ENCODE data around the gene TMEM125.

Gene TMEM125

GRCh38 chr1:43305461-43305860 is 35.7 kb downstream of the TMEM125 start:
- H3K36me3 Mint-ChIP-seq (ENCODE audit: low read depth) = no peaks in the 10 kb centered on the region
- no peaks in the 10 kb centered on the region for H3K9me3 Mint-ChIP-seq
- H3K4me1 Mint-ChIP-seq (ENCODE audit: low read depth) = no peaks in the 10 kb centered on the region
- no peaks in the 10 kb centered on the region for H3K27me3 Mint-ChIP-seq
- H3K4me3 Mint-ChIP-seq = no peak overlapping the region
- H3K27ac Mint-ChIP-seq = no peak overlapping the region

- Mint-ChIP-seq H3K9me3 (no peaks in the 10 kb centered on the region), H3K36me3 (ENCODE audit: low read depth) (no peaks in the 10 kb centered on the region), H3K27me3 (no peaks in the 10 kb centered on the region), H3K27ac (no peak overlapping the region), H3K4me1 (ENCODE audit: low read depth) (no peaks in the 10 kb centered on the region), H3K4me3 (no peak overlapping the region)
These were observed 36.3 kb downstream of the TMEM125 start for GRCh38 chr1:43305926-43306687.

GRCh38 chr1:43306688-43307457 is 37.1 kb downstream of the TMEM125 start:
- no peaks in the 10 kb centered on the region for H3K9me3 Mint-ChIP-seq
- H3K4me1 Mint-ChIP-seq (ENCODE audit: low read depth) = no peaks in the 10 kb centered on the region
- H3K27me3 Mint-ChIP-seq = no peaks in the 10 kb centered on the region
- no peak overlapping the region for H3K4me3 Mint-ChIP-seq
- H3K36me3 Mint-ChIP-seq (ENCODE audit: low read depth) = no peaks in the 10 kb centered on the region
- H3K27ac Mint-ChIP-seq = no peak overlapping the region

GRCh38 chr1:43307458-43308158 is 37.8 kb downstream of the TMEM125 start:
- no peaks in the 10 kb centered on the region for H3K4me1 Mint-ChIP-seq (ENCODE audit: low read depth)
- H3K36me3 Mint-ChIP-seq (ENCODE audit: low read depth) = no peaks in the 10 kb centered on the region
- no peaks in the 10 kb centered on the region for H3K9me3 Mint-ChIP-seq
- no peak overlapping the region for H3K27ac Mint-ChIP-seq
- H3K4me3 Mint-ChIP-seq = no peak overlapping the region
- no peaks in the 10 kb centered on the region for H3K27me3 Mint-ChIP-seq

DNA sequence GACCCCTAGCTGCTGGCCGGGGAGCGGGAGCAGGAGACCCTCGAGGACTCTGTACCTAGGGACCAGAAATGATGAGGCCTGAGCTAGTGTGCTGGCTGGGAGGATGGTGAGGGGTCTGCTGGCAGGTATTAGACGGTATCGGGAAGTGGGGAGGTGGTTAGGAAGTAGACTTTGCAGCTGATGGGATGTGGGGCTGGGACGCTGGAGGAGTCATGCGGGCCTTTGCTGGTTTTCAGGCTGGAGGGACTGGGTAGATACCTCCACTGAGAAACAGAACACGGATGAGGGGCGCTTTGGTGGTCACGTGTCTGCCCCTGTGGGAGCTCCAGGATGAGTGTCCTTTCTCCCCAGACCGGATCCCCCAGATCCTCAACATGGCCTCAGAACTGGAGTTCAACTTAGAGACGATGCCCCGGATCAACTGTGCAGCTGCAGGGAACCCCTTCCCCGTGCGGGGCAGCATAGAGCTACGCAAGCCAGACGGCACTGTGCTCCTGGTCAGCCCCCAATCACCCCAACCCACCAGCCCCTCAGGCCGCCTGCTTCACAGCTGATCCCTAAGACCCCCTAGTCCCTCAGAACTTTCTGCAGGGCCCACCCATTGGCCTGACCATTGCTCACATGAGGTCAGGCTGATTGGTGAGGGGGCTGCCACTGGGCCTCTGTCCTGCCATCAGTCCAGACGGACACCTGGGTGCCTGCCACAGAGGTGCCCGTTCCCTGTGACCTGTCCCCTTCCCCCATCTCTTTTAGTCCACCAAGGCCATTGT is 39.0 kb downstream of the TMEM125 start:
- Mint-ChIP-seq H3K27me3 (no peaks in the 10 kb centered on the region), H3K4me3 (no peak overlapping the region), H3K27ac (no peak overlapping the region), H3K36me3 (ENCODE audit: low read depth) (no peaks in the 10 kb centered on the region), H3K9me3 (no peaks in the 10 kb centered on the region), H3K4me1 (ENCODE audit: low read depth) (no peaks in the 10 kb centered on the region)

DNA sequence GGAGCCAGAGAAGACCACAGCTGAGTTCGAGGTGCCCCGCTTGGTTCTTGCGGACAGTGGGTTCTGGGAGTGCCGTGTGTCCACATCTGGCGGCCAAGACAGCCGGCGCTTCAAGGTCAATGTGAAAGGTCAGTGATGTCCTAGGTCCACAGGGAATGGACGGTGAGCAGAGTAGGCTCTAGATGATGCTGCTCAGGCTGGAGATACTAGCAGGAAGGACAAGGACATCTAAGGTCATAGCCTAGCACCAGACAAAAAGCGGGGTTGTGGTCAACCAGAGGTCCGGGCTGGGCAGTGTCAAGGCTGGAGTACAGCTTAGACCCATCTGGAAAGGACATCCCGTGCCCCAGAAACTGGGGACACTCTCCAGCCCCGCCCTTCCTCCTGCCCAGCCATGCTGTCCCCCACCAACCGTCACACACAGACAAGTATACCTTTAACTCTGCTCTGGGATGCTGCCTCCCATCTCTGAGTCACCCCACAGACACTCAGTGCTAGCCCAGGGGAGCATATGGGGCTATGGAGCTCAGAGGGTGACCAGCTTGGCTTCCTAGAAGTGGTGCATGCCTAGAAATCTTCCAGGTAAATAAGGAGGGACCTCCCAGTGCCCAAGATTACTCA is 39.7 kb downstream of the TMEM125 start:
- Mint-ChIP-seq H3K9me3 (no peaks in the 10 kb centered on the region), H3K4me3 (no peak overlapping the region), H3K4me1 (ENCODE audit: low read depth) (no peaks in the 10 kb centered on the region), H3K27me3 (no peaks in the 10 kb centered on the region), H3K36me3 (ENCODE audit: low read depth) (no peaks in the 10 kb centered on the region), H3K27ac (no peak overlapping the region)

DNA sequence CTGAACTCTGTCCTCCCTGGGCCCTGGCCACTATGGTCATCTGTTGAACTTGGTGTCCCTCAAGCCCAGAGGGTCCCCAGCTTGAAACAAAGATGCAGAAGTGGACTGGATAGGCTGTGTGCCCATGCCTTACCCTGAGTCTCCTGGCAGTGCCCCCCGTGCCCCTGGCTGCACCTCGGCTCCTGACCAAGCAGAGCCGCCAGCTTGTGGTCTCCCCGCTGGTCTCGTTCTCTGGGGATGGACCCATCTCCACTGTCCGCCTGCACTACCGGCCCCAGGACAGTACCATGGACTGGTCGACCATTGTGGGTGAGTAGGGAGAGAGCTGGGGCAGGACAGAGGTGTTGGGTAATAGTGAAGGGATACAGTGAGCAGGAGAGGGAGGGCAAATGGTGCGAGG is 41.7 kb downstream of the TMEM125 start:
- no peak overlapping the region for H3K27ac Mint-ChIP-seq
- H3K9me3 Mint-ChIP-seq = no peaks in the 10 kb centered on the region

GRCh38 chr1:43312212-43312623 is 42.4 kb downstream of the TMEM125 start:
- H3K9me3 Mint-ChIP-seq = no peaks in the 10 kb centered on the region
- no peaks in the 10 kb centered on the region for H3K27me3 Mint-ChIP-seq
- H3K27ac Mint-ChIP-seq = no peak overlapping the region
- H3K4me3 Mint-ChIP-seq = no peak overlapping the region
- no peaks in the 10 kb centered on the region for H3K4me1 Mint-ChIP-seq (ENCODE audit: low read depth)
- no peaks in the 10 kb centered on the region for H3K36me3 Mint-ChIP-seq (ENCODE audit: low read depth)

More for the DNA sequence above, 41.7 kb downstream of the TMEM125 start:
- H3K36me3 Mint-ChIP-seq (ENCODE audit: low read depth) = no peaks in the 10 kb centered on the region
- H3K4me1 Mint-ChIP-seq (ENCODE audit: low read depth) = no peaks in the 10 kb centered on the region
- no peaks in the 10 kb centered on the region for H3K27me3 Mint-ChIP-seq
- H3K4me3 Mint-ChIP-seq = no peak overlapping the region

- H3K27me3 Mint-ChIP-seq = no peaks in the 10 kb centered on the region
- no peak overlapping the region for H3K4me3 Mint-ChIP-seq
These were observed 43.1 kb downstream of the TMEM125 start for GRCh38 chr1:43312663-43313515.

DNA sequence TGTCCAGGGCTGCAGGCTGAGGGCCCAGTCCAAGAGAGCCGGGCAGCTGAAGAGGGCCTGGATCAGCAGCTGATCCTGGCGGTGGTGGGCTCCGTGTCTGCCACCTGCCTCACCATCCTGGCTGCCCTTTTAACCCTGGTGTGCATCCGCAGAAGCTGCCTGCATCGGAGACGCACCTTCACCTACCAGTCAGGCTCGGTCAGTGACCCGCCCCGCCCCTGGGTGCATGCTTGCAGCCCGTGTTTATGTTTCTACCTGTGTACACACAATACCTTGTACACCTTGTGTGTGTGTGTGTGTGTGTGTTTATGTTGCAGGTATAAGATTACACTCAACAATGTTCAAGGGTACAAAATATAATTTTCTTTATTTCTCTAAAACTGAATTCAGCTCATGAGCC is 44.0 kb downstream of the TMEM125 start:
- H3K36me3 Mint-ChIP-seq (ENCODE audit: low read depth) = no peaks in the 10 kb centered on the region
- no peak overlapping the region for H3K27ac Mint-ChIP-seq
- peaks cover 3% of the 10 kb centered on the region for H3K4me1 Mint-ChIP-seq (ENCODE audit: low read depth)
- H3K27me3 Mint-ChIP-seq = no peaks in the 10 kb centered on the region
- no peak overlapping the region for H3K4me3 Mint-ChIP-seq
- H3K9me3 Mint-ChIP-seq = no peaks in the 10 kb centered on the region

More at GRCh38 chr1:43312663-43313515, 43.1 kb downstream of the TMEM125 start:
- Mint-ChIP-seq H3K9me3 (no peaks in the 10 kb centered on the region), H3K36me3 (ENCODE audit: low read depth) (no peaks in the 10 kb centered on the region), H3K27ac (no peak overlapping the region), H3K4me1 (ENCODE audit: low read depth) (no peaks in the 10 kb centered on the region)

GRCh38 chr1:43314233-43314632 is 44.5 kb downstream of the TMEM125 start:
- H3K27me3 Mint-ChIP-seq = no peaks in the 10 kb centered on the region
- H3K4me1 Mint-ChIP-seq (ENCODE audit: low read depth) = peaks cover 3% of the 10 kb centered on the region
- no peaks in the 10 kb centered on the region for H3K9me3 Mint-ChIP-seq
- H3K27ac Mint-ChIP-seq = no peak overlapping the region
- H3K36me3 Mint-ChIP-seq (ENCODE audit: low read depth) = no peaks in the 10 kb centered on the region
- no peak overlapping the region for H3K4me3 Mint-ChIP-seq

GRCh38 chr1:43315481-43315880 is 45.7 kb downstream of the TMEM125 start:
- H3K4me1 Mint-ChIP-seq (ENCODE audit: low read depth) = peaks cover 3% of the 10 kb centered on the region
- no peaks in the 10 kb centered on the region for H3K27me3 Mint-ChIP-seq
- H3K27ac Mint-ChIP-seq = no peak overlapping the region
- H3K4me3 Mint-ChIP-seq = no peak overlapping the region
- no peaks in the 10 kb centered on the region for H3K36me3 Mint-ChIP-seq (ENCODE audit: low read depth)
- no peaks in the 10 kb centered on the region for H3K9me3 Mint-ChIP-seq

DNA sequence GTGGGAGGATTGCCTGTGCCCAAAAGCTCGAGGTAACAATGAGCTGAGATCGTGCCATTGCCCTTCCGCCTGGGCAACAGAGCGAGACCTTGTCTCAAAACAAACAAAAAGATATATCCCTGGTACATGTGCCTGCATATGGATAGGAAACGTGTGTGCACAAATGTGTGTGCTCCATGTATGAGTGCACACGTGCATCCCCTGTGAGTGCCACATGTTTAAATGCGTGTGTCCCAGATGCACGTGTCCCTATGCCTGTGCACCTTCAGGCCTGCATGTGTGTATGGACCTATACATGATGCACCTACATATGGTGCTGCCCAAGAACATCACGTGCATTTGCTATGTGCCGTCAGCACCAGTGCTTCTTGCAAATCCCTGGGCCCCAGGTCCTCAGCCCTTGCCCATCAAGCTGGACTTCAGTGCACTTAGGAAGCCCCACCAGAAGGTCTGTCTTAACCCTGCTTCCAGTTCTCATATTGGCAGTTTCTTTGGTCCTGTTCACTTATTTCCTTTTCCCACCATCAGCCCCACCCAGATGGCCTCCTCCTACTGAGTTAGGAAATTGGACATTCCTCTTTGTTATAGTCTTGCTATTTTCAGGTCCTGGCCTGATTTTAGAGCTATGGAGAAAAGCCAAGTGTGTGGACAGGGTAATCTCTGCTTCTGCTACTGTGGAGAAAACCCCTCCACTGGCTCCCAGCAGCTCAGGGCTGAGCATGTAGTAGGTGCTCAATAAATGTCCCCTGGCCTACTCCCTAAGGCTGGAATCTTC is 46.4 kb downstream of the TMEM125 start:
- Mint-ChIP-seq H3K36me3 (ENCODE audit: low read depth) (no peaks in the 10 kb centered on the region), H3K4me3 (no peak overlapping the region), H3K4me1 (ENCODE audit: low read depth) (peaks cover 3% of the 10 kb centered on the region), H3K9me3 (no peaks in the 10 kb centered on the region), H3K27me3 (no peaks in the 10 kb centered on the region), H3K27ac (no peak overlapping the region)
